Aorta (tissue), 5 donors: ENCODE measurements around the gene FAM193B. TPM values are rescaled to one million over a fixed set of nuclear protein-coding genes. Genes with fewer than 3 reads are reported as not detected.

Experiments used
- ATAC-seq: fragments of 200-7000 bp; cut with Tn5 transposase; one replicate; pipeline ENCODE4 v1.9.1; 2022; ENCODE audit warnings: moderate library complexity; ENCODE audit not compliant: low FRiP score
- DNase-seq, 2 donors: peaks; one replicate each; pipeline ENCODE4 v3.0.0-alpha.2; 2020
- H3K27ac ChIP-seq, 2 donors: one replicate each; pipeline ENCODE4 v1.5.1; 2013; ENCODE audit warnings: low read length in 2 of 2, mild to moderate bottlenecking in 2 of 2, moderate library complexity in 2 of 2, control low read depth in 1 of 2, inconsistent platforms in 1 of 2, low read depth in 1 of 2
- H3K27me3 ChIP-seq, 2 donors: one replicate each; pipeline ENCODE4 v1.6.1; 2013; ENCODE audit warnings: control low read depth in 1 of 2, low read length in 1 of 2, mild to moderate bottlenecking in 1 of 2, moderate library complexity in 1 of 2; ENCODE audit not compliant: insufficient read depth in 2 of 2, control insufficient read depth in 1 of 2
- H3K36me3 ChIP-seq, 2 donors: one replicate each; pipeline ENCODE4 v1.6.1; 2013; ENCODE audit warnings: control low read depth in 1 of 2, low read length in 1 of 2, mild to moderate bottlenecking in 1 of 2; ENCODE audit not compliant: insufficient read depth in 2 of 2, control insufficient read depth in 1 of 2
- H3K4me1 ChIP-seq, 2 donors: one replicate each; pipeline ENCODE4 v1.6.1; 2013; ENCODE audit warnings: low read length in 2 of 2, control low read depth in 1 of 2, mild to moderate bottlenecking in 1 of 2, moderate library complexity in 1 of 2; ENCODE audit not compliant: insufficient read depth in 2 of 2, control insufficient read depth in 1 of 2
- H3K4me3 ChIP-seq, 2 donors: one replicate each; pipeline ENCODE4 v1.5.1; 2013; ENCODE audit warnings: low read length in 2 of 2, control low read depth in 1 of 2, mild to moderate bottlenecking in 1 of 2
- H3K9me3 ChIP-seq: one replicate; pipeline ENCODE4 v1.6.1; 2013; ENCODE audit warnings: mild to moderate bottlenecking, low read length; ENCODE audit not compliant: control insufficient read depth
- WGBS, 2 donors: extraction: QIAGEN DNeasy Blood & Tissue Kit; methylation state at CpG; one replicate each; pipeline ENCODE4 v1.1.7; 2013; 5-methylcytosine and 5-hydroxymethylcytosine counted together
- intact Hi-C, 2 donors: fragments of 100-400 bp; cut with DNase I; formaldehyde crosslinking; loops; one replicate each; pipeline versions ENCODE4 v1.14.2 to v1.15.0; 2022
- polyA plus RNA-seq, 2 donors: library from polyadenylated mRNA; stranded (reverse); fragments of 200-250 nt; gene quantifications; one replicate each; pipeline ENCODE4 v1.2.3, GENCODE V29; 2013
- total RNA-seq, 2 donors: library from RNA; stranded (reverse); fragmentation: NEBNext Ultra II Directional; extraction: Animal tissue kit (Norgen Biotek cat#: 25700); gene quantifications; one replicate each; pipeline ENCODE4 v1.2.1, GENCODE V29; 2021
- donor health status: healthy with polysubstance abuse.
- donor health status: Bipolar disorder and iron deficiency.
- donor health status: DM: no; HTN: no; CAD: no.
- donor health status: DM: no; HTN: no; CAD: no.
- donor health status: DM: yes; HTN: yes; CAD: no.

The FAM193B gene
- total and polyA plus RNA-seq, 4 donors = 49.5 to 533 (median 90.0) TPM

GRCh38 chr5:177550122-177550521, 4.2 kb downstream of the FAM193B start:
- no peak for ATAC-seq
- Histone ChIP-seq H3K4me3 (no peak overlapping the region), H3K4me1 (peaks cover 0 to 4% of the 10 kb centered on the region in 2 donors), H3K27ac (no peak overlapping the region), H3K27me3 (no peaks in the 10 kb centered on the region), H3K9me3 (no peaks in the 10 kb centered on the region), H3K36me3 (no peaks in the 10 kb centered on the region)
- no peak for DNase-seq
- intact Hi-C loops = loop anchor here in 1 of 2 donors (5.0 kb wide), 1 partner anchor 42 kb away; the partner anchor contains the start of gene TMED9
- WGBS, 2 donors = 84 to 90% methylated on average over 1 of the region's 1 CpG

GRCh38 chr5:177548495-177548894, 5.9 kb downstream of the FAM193B start:
- Histone ChIP-seq H3K27me3 (no peaks in the 10 kb centered on the region), H3K9me3 (no peaks in the 10 kb centered on the region), H3K36me3 (peaks cover 0 to under 1% of the 10 kb centered on the region in 2 donors), H3K4me1 (peaks cover 6 to 7% of the 10 kb centered on the region in 2 donors), H3K4me3 (no peak overlapping the region), H3K27ac (peak overlapping the region in 1 of 2 donors; percentile 45)
- DNase-seq (no peak), ATAC-seq (no peak)
- intact Hi-C loops = no loop called here
- 71 to 83% methylated on average over 1 of the region's 1 CpG for WGBS, 2 donors

GRCh38 chr5:177547736-177548135, 6.6 kb downstream of the FAM193B start:
- Histone ChIP-seq H3K27me3 (no peaks in the 10 kb centered on the region), H3K4me1 (peaks cover 6 to 11% of the 10 kb centered on the region in 2 donors), H3K4me3 (no peak overlapping the region), H3K36me3 (peaks cover 0 to 3% of the 10 kb centered on the region in 2 donors), H3K27ac (peak overlapping the region in 1 of 2 donors; percentile 31), H3K9me3 (no peaks in the 10 kb centered on the region)
- ATAC-seq = no peak
- no peak for DNase-seq
- WGBS, 2 donors = 68 to 74% methylated on average over 3 of the region's 3 CpGs
- intact Hi-C loops = no loop called here

GRCh38 chr5:177546258-177546741, 8.1 kb downstream of the FAM193B start:
- Histone ChIP-seq H3K9me3 (no peaks in the 10 kb centered on the region), H3K27me3 (no peaks in the 10 kb centered on the region), H3K36me3 (peaks cover 0 to 3% of the 10 kb centered on the region in 2 donors), H3K4me1 (peaks cover 8 to 11% of the 10 kb centered on the region in 2 donors), H3K27ac (peak overlapping the region; percentile 93 to 96), H3K4me3 (no peak overlapping the region)
- ATAC-seq (peak; percentile 87), DNase-seq (peak; percentile 69 to 79)
- intact Hi-C loops = no loop called here
- 77% methylated on average over 1 of the region's 1 CpG for WGBS, 2 donors

- Histone ChIP-seq H3K27me3 (no peaks in the 10 kb centered on the region), H3K4me1 (peaks cover 8 to 11% of the 10 kb centered on the region in 2 donors), H3K4me3 (no peak overlapping the region), H3K27ac (peak overlapping the region; percentile 93 to 96), H3K36me3 (peaks cover 0 to 3% of the 10 kb centered on the region in 2 donors), H3K9me3 (no peaks in the 10 kb centered on the region)
- peak in 1 of 2 donors; percentile 73 for DNase-seq
- intact Hi-C loops = no loop called here
- 27 to 34% methylated on average over 4 of the region's 4 CpGs for WGBS, 2 donors
- peak; percentile 94 for ATAC-seq
Measured at GRCh38 chr5:177545487-177546257, 8.7 kb downstream of the FAM193B start.

GRCh38 chr5:177542816-177543465, 11.4 kb downstream of the FAM193B start:
- H3K27me3 ChIP-seq = no peaks in the 10 kb centered on the region
- intact Hi-C loops = no loop called here
- ATAC-seq (no peak), DNase-seq (no peak)
- peaks cover 11% of the 10 kb centered on the region in 2 donors for H3K4me1 ChIP-seq
- H3K9me3 ChIP-seq = no peaks in the 10 kb centered on the region
- H3K4me3 ChIP-seq = no peak overlapping the region
- WGBS, 2 donors = 94% methylated on average over 4 of the region's 4 CpGs
- peaks cover 0 to 3% of the 10 kb centered on the region in 2 donors for H3K36me3 ChIP-seq
- H3K27ac ChIP-seq = peak overlapping the region in 1 of 2 donors; percentile 40

- Histone ChIP-seq H3K4me3 (no peak overlapping the region), H3K9me3 (no peaks in the 10 kb centered on the region), H3K36me3 (peaks cover 0 to 3% of the 10 kb centered on the region in 2 donors), H3K27ac (peak overlapping the region in 1 of 2 donors; percentile 66), H3K27me3 (no peaks in the 10 kb centered on the region), H3K4me1 (peaks cover 6 to 21% of the 10 kb centered on the region in 2 donors)
- no peak for ATAC-seq
- peak in 1 of 2 donors; percentile 55 for DNase-seq
- intact Hi-C loops = no loop called here
- WGBS, 2 donors = 63 to 72% methylated on average over 3 of the region's 3 CpGs
Measured at GRCh38 chr5:177540438-177540837, 13.9 kb downstream of the FAM193B start.

GRCh38 chr5:177539411-177539810, 15.0 kb downstream of the FAM193B start:
- DNase-seq (peak in 1 of 2 donors; percentile 62), ATAC-seq (peak; percentile 44)
- no peak overlapping the region for H3K4me3 ChIP-seq
- peaks cover 6 to 21% of the 10 kb centered on the region in 2 donors for H3K4me1 ChIP-seq
- no peaks in the 10 kb centered on the region for H3K9me3 ChIP-seq
- WGBS, 2 donors = 10 to 13% methylated on average over 2 of the region's 2 CpGs
- intact Hi-C loops = no loop called here
- H3K27ac ChIP-seq = peak overlapping the region; percentile 43 to 64
- peaks cover 0 to 3% of the 10 kb centered on the region in 2 donors for H3K36me3 ChIP-seq
- H3K27me3 ChIP-seq = no peaks in the 10 kb centered on the region
